ENCODE data around the gene INPP4A.

DNA sequence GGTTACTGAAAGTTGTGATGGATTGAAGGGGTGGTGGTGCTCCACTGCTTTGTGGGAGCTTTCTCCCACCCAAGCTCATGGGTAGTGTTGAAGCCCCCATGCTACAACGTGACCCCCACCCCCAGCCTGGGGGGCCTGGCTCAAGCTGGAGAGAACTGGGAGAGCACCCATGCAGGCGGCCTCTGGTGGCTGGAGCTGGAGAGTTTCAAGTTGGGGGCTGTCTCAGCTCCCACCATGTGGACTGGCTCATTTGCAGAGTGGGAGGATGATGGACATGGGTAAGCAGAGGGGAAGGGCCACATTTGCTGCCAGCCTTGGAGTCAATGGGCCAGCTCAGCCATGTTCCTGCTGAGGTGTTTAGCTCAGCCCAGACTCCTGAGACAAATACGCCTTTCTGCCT, 62.8 kb downstream of the INPP4A start:
- TF ChIP-seq, protein P1, sequence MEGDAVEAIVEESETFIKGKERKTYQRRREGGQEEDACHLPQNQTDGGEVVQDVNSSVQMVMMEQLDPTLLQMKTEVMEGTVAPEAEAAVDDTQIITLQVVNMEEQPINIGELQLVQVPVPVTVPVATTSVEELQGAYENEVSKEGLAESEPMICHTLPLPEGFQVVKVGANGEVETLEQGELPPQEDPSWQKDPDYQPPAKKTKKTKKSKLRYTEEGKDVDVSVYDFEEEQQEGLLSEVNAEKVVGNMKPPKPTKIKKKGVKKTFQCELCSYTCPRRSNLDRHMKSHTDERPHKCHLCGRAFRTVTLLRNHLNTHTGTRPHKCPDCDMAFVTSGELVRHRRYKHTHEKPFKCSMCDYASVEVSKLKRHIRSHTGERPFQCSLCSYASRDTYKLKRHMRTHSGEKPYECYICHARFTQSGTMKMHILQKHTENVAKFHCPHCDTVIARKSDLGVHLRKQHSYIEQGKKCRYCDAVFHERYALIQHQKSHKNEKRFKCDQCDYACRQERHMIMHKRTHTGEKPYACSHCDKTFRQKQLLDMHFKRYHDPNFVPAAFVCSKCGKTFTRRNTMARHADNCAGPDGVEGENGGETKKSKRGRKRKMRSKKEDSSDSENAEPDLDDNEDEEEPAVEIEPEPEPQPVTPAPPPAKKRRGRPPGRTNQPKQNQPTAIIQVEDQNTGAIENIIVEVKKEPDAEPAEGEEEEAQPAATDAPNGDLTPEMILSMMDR (IDR thresholded peaks at IDR 0.05; ENCODE audit: poor library complexity) = no peak
- TF ChIP-seq EZH2 (IDR thresholded peaks at IDR 0.05; ENCODE audit: borderline replicate concordance) = no peak

Data from hepatocyte (in vitro differentiated cells).